Liver (tissue), 9 donors: ENCODE results near the gene TOPAZ1. TPM values are rescaled to one million over a fixed set of nuclear protein-coding genes. Genes with fewer than 3 reads are reported as not detected.
A peak's percentile ranks its signal among the peaks of the same experiment; 100 is the strongest.

Experiments
- DNase-seq: peaks from one replicate; pipeline ENCODE4 v3.0.0-alpha.2; 2017; ENCODE audit warnings: low spot score
- H3K27ac ChIP-seq, 2 donors: one replicate each; pipeline ENCODE4 v1.7.0; 2013; ENCODE audit warnings: inconsistent platforms in 2 of 2, low read length in 2 of 2, control low read depth in 1 of 2, low read depth in 1 of 2, mild to moderate bottlenecking in 1 of 2
- H3K27me3 ChIP-seq, 4 donors: one replicate each; pipeline versions ENCODE4 v1.6.1 to v1.7.0; 2013; ENCODE audit warnings: low read length in 3 of 4, inconsistent platforms in 1 of 4, mild to moderate bottlenecking in 1 of 4, moderate library complexity in 1 of 4; ENCODE audit not compliant: control insufficient read depth in 4 of 4, insufficient read depth in 4 of 4
- H3K36me3 ChIP-seq, 4 donors: one replicate each; pipeline versions ENCODE4 v1.6.1 to v1.7.0; 2013; ENCODE audit warnings: low read length in 3 of 4, mild to moderate bottlenecking in 3 of 4, low read depth in 1 of 4, moderate library complexity in 1 of 4; ENCODE audit not compliant: control insufficient read depth in 4 of 4, insufficient read depth in 3 of 4
- H3K4me1 ChIP-seq, 4 donors: one replicate each; pipeline versions ENCODE4 v1.6.1 to v1.7.0; 2013; ENCODE audit warnings: low read length in 3 of 4, mild to moderate bottlenecking in 3 of 4, moderate library complexity in 1 of 4; ENCODE audit not compliant: control insufficient read depth in 4 of 4, insufficient read depth in 4 of 4
- H3K4me3 ChIP-seq, 3 donors: one replicate each; pipeline versions ENCODE4 v1.6.1 to v1.7.0; 2013; ENCODE audit warnings: low read length in 3 of 3, control low read depth in 1 of 3, low read depth in 1 of 3, mild to moderate bottlenecking in 1 of 3
- H3K9ac ChIP-seq, 2 donors: one replicate each; pipeline ENCODE4 v1.7.0; 2013; ENCODE audit warnings: low read length in 2 of 2, mild to moderate bottlenecking in 2 of 2, moderate library complexity in 2 of 2, control low read depth in 1 of 2, low read depth in 1 of 2
- H3K9me3 ChIP-seq, 4 donors: one replicate each; pipeline versions ENCODE4 v1.6.1 to v1.7.0; 2013; ENCODE audit warnings: low read length in 3 of 4; ENCODE audit not compliant: control insufficient read depth in 4 of 4
- ATF3 ChIP-seq: IDR thresholded peaks from 2 replicates; pipeline ENCODE4 v1.6.1; 2016; ENCODE audit warnings: antibody characterized with exemption
- CTCF ChIP-seq: fragments of 150-350 bp; IDR thresholded peaks from 2 replicates; pipeline ENCODE4 v1.5.1; 2017; ENCODE audit warnings: improper control_type of control experiment, low read depth, low read length; ENCODE audit not compliant: missing input control
- EGR1 ChIP-seq, 2 donors: IDR thresholded peaks; 2 replicates each; pipeline ENCODE4 v1.6.1; 2016 to 2018; ENCODE audit warnings: antibody characterized with exemption in 2 of 2, low read depth in 2 of 2
- FOXA1 ChIP-seq: IDR thresholded peaks from 2 replicates; pipeline ENCODE4 v1.6.1; 2016; ENCODE audit warnings: antibody characterized with exemption
- FOXA2 ChIP-seq: IDR thresholded peaks from 2 replicates; pipeline ENCODE4 v1.6.1; 2016; ENCODE audit warnings: antibody characterized with exemption
- HNF4A ChIP-seq, 2 donors: conservative IDR thresholded peaks; 2 replicates each; pipeline ENCODE4 v1.6.1; 2016; ENCODE audit warnings: antibody characterized with exemption in 2 of 2, mild to moderate bottlenecking in 2 of 2
- HNF4G ChIP-seq: IDR thresholded peaks from 2 replicates; pipeline ENCODE4 v1.6.1; 2016; ENCODE audit warnings: antibody characterized with exemption
- JUND ChIP-seq, 2 donors: IDR thresholded peaks; 2 replicates each; pipeline ENCODE4 v1.6.1; 2016; ENCODE audit warnings: antibody characterized with exemption in 2 of 2
- NR2F2 ChIP-seq: IDR thresholded peaks from 2 replicates; pipeline ENCODE4 v1.6.1; 2016; ENCODE audit warnings: antibody characterized with exemption
- RAD21 ChIP-seq, 2 donors: IDR thresholded peaks; 2 replicates each; pipeline ENCODE4 v1.6.1; 2016; ENCODE audit warnings: antibody characterized with exemption in 2 of 2, mild to moderate bottlenecking in 2 of 2
- REST ChIP-seq: IDR thresholded peaks from 2 replicates; pipeline ENCODE4 v1.6.1; 2016; ENCODE audit warnings: antibody characterized with exemption, mild to moderate bottlenecking
- SP1 ChIP-seq: IDR thresholded peaks from 2 replicates; pipeline ENCODE4 v1.6.1; 2018; ENCODE audit warnings: antibody characterized with exemption, mild to moderate bottlenecking
- TAF1 ChIP-seq: conservative IDR thresholded peaks from 2 replicates; pipeline ENCODE4 v1.6.1; 2016; ENCODE audit warnings: antibody characterized with exemption, mild to moderate bottlenecking
- YY1 ChIP-seq: IDR thresholded peaks from 2 replicates; pipeline ENCODE4 v1.6.1; 2016; ENCODE audit warnings: antibody characterized with exemption, mild to moderate bottlenecking
- WGBS: extraction: QIAGEN DNeasy Blood & Tissue Kit; methylation state at CpG from one replicate; pipeline ENCODE4 v1.1.7; 2013; 5-methylcytosine and 5-hydroxymethylcytosine counted together
- polyA plus RNA-seq, 2 donors: library from polyadenylated mRNA; stranded (reverse) in 1 of 2; unstranded in 1 of 2; fragments of 200-250 nt in 1 of 2; fragments of >200 nt in 1 of 2; fragmentation: Nextera tagmentation in 1 of 2; extraction: Ambion mirVana in 1 of 2; gene quantifications; one replicate each; pipeline versions ENCODE4 v1.2.1 to v1.2.3, GENCODE V29; 2013 to 2015
- total RNA-seq, 2 donors: library from RNA; depleted of rRNA; stranded (reverse); fragments of >200 nt; gene quantifications; one replicate each; pipeline ENCODE4 v1.2.3, GENCODE V29; 2014
- TF ChIP-seq, protein P1 (sequence below): IDR thresholded peaks from 2 replicates; pipeline ENCODE4 v1.6.1; 2016; ENCODE audit warnings: antibody characterized with exemption
- TF ChIP-seq, protein P2 (sequence below): IDR thresholded peaks from 2 replicates; pipeline ENCODE4 v1.6.1; 2016; ENCODE audit warnings: antibody characterized with exemption
- donor health status: healthy.
- donor health status: healthy.
- donor health status: healthy.
- donor health status: healthy.
- donor health status: healthy.

TOPAZ1 gene
- total and polyA plus RNA-seq, 4 donors: not detected

DNA sequence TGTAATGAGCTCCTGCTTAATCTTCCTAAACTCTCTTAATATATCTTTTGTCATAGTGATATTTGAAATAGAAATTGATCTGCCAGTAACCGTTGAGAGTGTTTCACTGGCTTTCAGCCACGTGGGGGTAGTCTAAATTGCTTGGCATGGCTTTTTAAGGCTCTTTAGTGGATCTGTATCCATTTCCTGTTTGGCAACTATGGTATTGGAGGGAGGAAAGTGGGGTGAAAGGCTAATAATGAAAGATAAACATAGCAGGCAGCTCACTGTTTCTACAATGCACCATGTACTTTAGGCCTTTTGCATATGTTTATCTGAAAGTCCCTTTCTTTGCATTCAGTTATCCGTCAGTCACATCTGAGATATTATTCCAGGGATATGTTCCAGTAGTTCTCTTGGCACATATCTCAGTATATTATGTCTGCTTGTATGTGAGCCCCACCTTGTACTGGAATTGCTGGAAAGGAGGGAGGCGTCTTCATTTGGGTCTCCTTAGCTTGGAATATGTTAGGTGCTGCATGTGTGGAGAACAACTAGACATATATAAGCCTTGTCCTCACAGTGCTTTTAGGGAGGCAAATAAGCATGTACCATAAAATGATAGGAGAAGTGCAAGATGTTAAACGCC, 10.8 kb downstream of the TOPAZ1 start:
- DNase-seq: no peak
- peak; percentile 63 for TF ChIP-seq NR2F2
- no peak for TF ChIP-seq REST
- H3K4me3 ChIP-seq: no peak overlapping the region
- no peaks in the 10 kb centered on the region for H3K36me3 ChIP-seq
- H3K27ac ChIP-seq: no peak overlapping the region
- no peak overlapping the region for H3K9ac ChIP-seq
- WGBS: 59% methylated on average over 5 of the region's 5 CpGs
- peaks cover 2 to 12% (median 7%) of the 10 kb centered on the region in 4 donors for H3K9me3 ChIP-seq
- H3K27me3 ChIP-seq: no peaks in the 10 kb centered on the region
- H3K4me1 ChIP-seq: no peaks in the 10 kb centered on the region

DNA sequence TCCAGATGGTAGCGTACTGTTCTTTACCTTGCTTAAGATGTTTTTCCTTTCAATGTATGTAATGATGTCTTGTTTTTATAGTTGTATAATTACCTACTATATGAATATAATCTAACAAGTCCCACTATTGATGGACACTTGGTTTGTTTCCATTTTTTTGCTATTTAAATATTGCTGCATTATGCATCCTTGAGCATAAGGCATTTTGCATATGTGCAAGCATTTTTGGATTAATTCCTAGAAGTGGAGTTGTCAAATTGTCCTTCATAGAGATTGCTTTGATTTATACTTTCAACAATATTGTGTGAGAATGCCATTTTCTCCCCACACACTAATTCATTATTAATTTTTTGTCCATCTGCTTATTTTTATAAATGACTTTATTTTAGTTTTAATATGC, 17.7 kb downstream of the TOPAZ1 start:
- H3K9me3 ChIP-seq: peaks cover 0 to 3% (median 0%) of the 10 kb centered on the region in 4 donors
- H3K27ac ChIP-seq: no peak overlapping the region
- H3K4me3 ChIP-seq: no peak overlapping the region
- no peak overlapping the region for H3K9ac ChIP-seq
- H3K4me1 ChIP-seq: no peaks in the 10 kb centered on the region
- 98% methylated on average over 1 of the region's 1 CpG for WGBS
- H3K27me3 ChIP-seq: no peaks in the 10 kb centered on the region
- DNase-seq: no peak
- no peaks in the 10 kb centered on the region for H3K36me3 ChIP-seq
- no peak for TF ChIP-seq FOXA2
- no peak for TF ChIP-seq YY1
- TF ChIP-seq, protein P1, sequence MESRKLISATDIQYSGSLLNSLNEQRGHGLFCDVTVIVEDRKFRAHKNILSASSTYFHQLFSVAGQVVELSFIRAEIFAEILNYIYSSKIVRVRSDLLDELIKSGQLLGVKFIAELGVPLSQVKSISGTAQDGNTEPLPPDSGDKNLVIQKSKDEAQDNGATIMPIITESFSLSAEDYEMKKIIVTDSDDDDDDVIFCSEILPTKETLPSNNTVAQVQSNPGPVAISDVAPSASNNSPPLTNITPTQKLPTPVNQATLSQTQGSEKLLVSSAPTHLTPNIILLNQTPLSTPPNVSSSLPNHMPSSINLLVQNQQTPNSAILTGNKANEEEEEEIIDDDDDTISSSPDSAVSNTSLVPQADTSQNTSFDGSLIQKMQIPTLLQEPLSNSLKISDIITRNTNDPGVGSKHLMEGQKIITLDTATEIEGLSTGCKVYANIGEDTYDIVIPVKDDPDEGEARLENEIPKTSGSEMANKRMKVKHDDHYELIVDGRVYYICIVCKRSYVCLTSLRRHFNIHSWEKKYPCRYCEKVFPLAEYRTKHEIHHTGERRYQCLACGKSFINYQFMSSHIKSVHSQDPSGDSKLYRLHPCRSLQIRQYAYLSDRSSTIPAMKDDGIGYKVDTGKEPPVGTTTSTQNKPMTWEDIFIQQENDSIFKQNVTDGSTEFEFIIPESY: no peak
- TF ChIP-seq SP1: no peak
- TF ChIP-seq RAD21 (IDR thresholded peaks at IDR 0.05): no peak
- TF ChIP-seq, protein P2, sequence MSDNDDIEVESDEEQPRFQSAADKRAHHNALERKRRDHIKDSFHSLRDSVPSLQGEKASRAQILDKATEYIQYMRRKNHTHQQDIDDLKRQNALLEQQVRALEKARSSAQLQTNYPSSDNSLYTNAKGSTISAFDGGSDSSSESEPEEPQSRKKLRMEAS: no peak
- no peak for TF ChIP-seq FOXA1
- TF ChIP-seq EGR1 (IDR thresholded peaks at IDR 0.05; ENCODE audit: low read depth in 2 of 2): no peak
- TF ChIP-seq HNF4A (conservative IDR thresholded peaks at IDR 0.05): no peak
- TF ChIP-seq ATF3: no peak
- no peak for TF ChIP-seq HNF4G
- TF ChIP-seq JUND (IDR thresholded peaks at IDR 0.05): no peak
- no peak for TF ChIP-seq CTCF
- TF ChIP-seq NR2F2: no peak
- no peak for TF ChIP-seq TAF1
